ENCODE measurements around the gene SMIM13.

GRCh38 chr6:11069760-11070159 lies 23.9 kb upstream of the SMIM13 start:
- TF ChIP-seq CTCF (IDR thresholded peaks at IDR 0.05) (no peak), POLR2A (IDR thresholded peaks at IDR 0.05) (no peak), POLR2AphosphoS5 (IDR thresholded peaks at IDR 0.05) (no peak)
